ENCODE results near the gene AARSD1. TPM values are rescaled to one million over a fixed set of nuclear protein-coding genes. Genes with fewer than 3 reads are reported as not detected.

AARSD1 gene
- total and polyA plus RNA-seq, 2 donors (not counting 1 experiment from before 2014, with no cell fraction given) = 17.7 to 37.3 TPM

DNA sequence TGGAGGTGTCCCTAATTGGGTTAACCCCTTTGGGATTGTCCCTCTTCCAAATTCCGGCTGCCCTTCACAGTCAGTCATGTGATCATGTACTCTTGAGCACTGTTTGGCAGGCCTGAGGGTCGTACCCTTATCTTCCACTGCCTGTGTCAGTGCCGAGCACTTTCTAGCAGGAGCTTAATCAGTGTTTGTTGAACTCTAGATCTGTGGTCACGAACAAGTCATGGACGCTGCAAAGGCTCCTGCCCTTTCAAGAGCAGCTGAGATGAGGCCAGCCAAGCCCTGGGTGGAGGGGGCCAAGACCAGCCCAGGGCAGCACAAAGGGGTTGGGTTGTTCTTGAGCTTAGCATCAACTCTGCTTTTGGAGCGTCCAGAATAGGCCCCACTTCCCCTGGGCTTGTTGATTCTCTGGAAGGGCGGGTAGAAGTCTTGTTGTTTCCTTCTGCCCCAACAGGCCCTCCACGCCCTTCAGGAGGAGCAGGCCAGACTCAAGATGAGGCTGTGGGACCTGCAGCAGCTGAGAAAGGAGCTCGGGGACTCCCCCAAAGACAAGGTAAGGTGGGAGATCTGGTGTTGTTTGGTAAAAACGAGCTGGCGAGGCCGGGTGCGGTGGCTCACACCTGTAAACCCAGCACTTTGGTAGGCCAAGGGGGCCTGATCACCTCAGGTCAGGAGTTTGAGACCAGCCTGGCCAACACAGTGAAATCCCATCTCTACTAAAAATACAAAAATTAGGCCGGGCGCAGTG, 47.6 kb upstream of the AARSD1 start:
- Histone ChIP-seq H3K4me1 (ENCODE audit: control insufficient read depth, extremely low read depth, insufficient read depth, low read length) (no peaks in the 10 kb centered on the region), H2AFZ (ENCODE audit: low read length) (no peak overlapping the region), H3K9ac (ENCODE audit: insufficient read depth, low read length) (no peak overlapping the region), H3K36me3 (ENCODE audit: control insufficient read depth, insufficient read depth, low read length) (peaks cover 10% of the 10 kb centered on the region), H4K20me1 (ENCODE audit: control insufficient read depth, extremely low read depth, insufficient read depth, low read length) (no peaks in the 10 kb centered on the region), H3K27me3 (ENCODE audit: control insufficient read depth, insufficient read depth, low read length) (no peaks in the 10 kb centered on the region), H3K4me2 (ENCODE audit: extremely low read depth, insufficient read depth, low read length) (no peak overlapping the region), H3K27ac (ENCODE audit: insufficient read depth, low read length) (no peak overlapping the region), H3K79me2 (ENCODE audit: control insufficient read depth, insufficient read depth, low read length) (no peaks in the 10 kb centered on the region), H3K9me3 (ENCODE audit: control insufficient read depth, insufficient read depth, low read depth, low read length) (no peaks in the 10 kb centered on the region), H3K4me3 (replicated peaks in 1 of 4; ENCODE audit: control extremely low read depth in 1 of 4, insufficient read depth in 1 of 4, low read depth in 3 of 4, low read length in 4 of 4) (no peak overlapping the region)
- TF ChIP-seq EZH2 (IDR thresholded peaks at IDR 0.05; ENCODE audit: low read length, missing control alignments) = no peak
- TF ChIP-seq, protein P1, sequence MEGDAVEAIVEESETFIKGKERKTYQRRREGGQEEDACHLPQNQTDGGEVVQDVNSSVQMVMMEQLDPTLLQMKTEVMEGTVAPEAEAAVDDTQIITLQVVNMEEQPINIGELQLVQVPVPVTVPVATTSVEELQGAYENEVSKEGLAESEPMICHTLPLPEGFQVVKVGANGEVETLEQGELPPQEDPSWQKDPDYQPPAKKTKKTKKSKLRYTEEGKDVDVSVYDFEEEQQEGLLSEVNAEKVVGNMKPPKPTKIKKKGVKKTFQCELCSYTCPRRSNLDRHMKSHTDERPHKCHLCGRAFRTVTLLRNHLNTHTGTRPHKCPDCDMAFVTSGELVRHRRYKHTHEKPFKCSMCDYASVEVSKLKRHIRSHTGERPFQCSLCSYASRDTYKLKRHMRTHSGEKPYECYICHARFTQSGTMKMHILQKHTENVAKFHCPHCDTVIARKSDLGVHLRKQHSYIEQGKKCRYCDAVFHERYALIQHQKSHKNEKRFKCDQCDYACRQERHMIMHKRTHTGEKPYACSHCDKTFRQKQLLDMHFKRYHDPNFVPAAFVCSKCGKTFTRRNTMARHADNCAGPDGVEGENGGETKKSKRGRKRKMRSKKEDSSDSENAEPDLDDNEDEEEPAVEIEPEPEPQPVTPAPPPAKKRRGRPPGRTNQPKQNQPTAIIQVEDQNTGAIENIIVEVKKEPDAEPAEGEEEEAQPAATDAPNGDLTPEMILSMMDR (conservative IDR thresholded peaks at IDR 0.05 in 1 of 2, IDR thresholded peaks at IDR 0.05 in 1 of 2; ENCODE audit: low read depth in 1 of 2, low read length in 2 of 2) = no peak
- no peak for DNase-seq (ENCODE audit: low read depth in 2 of 2)

DNA sequence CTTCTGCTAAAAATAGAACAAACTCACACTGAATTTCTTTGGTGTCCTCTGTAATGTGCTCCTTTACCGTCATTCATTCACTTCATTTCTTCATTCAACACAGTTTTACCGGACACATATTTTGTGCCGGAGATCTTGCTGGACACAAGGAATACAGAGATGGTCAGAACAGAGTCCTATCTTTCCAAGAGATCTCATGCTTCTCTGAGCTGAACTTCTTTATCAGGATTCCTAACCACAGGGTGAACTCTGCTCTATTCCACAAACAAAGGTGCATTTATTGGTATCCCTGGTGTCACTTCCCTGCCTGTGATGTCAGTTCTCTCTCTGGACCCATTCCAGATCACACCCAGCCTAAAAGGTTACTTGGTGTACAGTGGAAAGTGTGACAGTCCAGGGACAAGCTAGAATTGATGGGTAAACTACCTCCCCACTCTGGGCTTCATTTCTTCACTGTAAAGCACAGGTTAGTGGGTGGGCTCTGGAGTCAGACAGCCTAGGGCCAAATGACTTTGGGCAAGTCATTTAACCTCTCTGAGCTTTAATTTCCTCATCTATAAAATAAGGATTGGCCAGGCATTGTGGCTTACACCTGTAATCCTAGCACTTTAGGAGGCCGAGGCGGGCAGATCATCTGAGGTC, 46.5 kb upstream of the AARSD1 start:
- no peak overlapping the region for H3K27ac ChIP-seq (ENCODE audit: insufficient read depth, low read length)
- H3K4me1 ChIP-seq (ENCODE audit: control insufficient read depth, extremely low read depth, insufficient read depth, low read length) = no peaks in the 10 kb centered on the region
- TF ChIP-seq EZH2 (IDR thresholded peaks at IDR 0.05; ENCODE audit: low read length, missing control alignments) = no peak
- TF ChIP-seq, protein P1 (conservative IDR thresholded peaks at IDR 0.05 in 1 of 2, IDR thresholded peaks at IDR 0.05 in 1 of 2; ENCODE audit: low read depth in 1 of 2, low read length in 2 of 2) = no peak
- no peak overlapping the region for H3K9ac ChIP-seq (ENCODE audit: insufficient read depth, low read length)
- H4K20me1 ChIP-seq (ENCODE audit: control insufficient read depth, extremely low read depth, insufficient read depth, low read length) = no peaks in the 10 kb centered on the region
- no peak for DNase-seq (ENCODE audit: low read depth in 2 of 2)
- H3K4me2 ChIP-seq (ENCODE audit: extremely low read depth, insufficient read depth, low read length) = no peak overlapping the region
- no peak overlapping the region for H2AFZ ChIP-seq (ENCODE audit: low read length)
- H3K9me3 ChIP-seq (ENCODE audit: control insufficient read depth, insufficient read depth, low read depth, low read length) = no peaks in the 10 kb centered on the region
- no peaks in the 10 kb centered on the region for H3K27me3 ChIP-seq (ENCODE audit: control insufficient read depth, insufficient read depth, low read length)
- no peak overlapping the region for H3K4me3 ChIP-seq (replicated peaks in 1 of 4; ENCODE audit: control extremely low read depth in 1 of 4, insufficient read depth in 1 of 4, low read depth in 3 of 4, low read length in 4 of 4)
- no peaks in the 10 kb centered on the region for H3K79me2 ChIP-seq (ENCODE audit: control insufficient read depth, insufficient read depth, low read length)
- peaks cover 8% of the 10 kb centered on the region for H3K36me3 ChIP-seq (ENCODE audit: control insufficient read depth, insufficient read depth, low read length)

DNA sequence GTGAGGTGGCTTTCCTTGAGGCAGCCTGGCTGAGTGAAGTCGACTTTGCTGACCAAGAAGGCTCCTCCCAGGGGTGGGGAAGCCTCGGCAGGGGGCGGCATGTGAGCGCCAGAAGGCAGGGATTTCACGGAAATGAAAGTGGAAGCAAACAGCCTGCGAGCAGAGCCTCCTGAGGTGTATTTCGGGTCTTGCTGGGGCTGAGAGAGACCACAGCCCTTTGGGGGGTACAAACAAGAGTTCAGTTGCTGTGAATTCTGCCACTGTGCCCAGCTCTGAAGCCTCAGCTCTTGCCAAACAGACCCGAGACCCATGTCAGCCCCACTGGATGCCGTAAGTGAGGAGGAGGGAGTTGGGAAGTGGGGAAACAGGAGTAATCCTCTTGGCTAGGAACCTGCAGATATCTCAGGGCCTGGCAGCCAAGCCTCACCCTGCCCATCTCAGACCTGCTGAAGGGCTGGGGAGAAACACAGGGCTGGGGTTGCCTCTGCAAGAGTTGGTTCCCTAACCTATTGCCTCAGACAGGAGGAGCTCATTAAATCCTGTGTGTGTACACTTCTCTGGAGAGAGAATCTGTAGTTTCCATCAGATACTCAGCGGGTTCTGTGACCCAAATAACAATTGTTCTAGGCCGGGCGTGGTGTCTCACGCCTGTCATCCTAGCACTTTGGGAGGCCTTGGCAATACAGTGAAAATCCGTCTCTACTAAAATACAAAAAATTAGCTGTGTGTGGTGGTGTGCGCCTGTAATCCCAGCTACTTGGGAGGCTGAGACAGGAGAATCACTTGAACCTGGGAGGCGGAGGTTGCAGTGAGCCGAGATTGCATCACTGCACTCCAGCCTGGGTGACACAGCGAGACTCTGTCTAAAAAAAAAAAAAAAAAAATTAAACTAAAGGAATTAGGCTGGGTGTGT, 42.6 kb upstream of the AARSD1 start, which contains the start of gene IFI35:
Gene IFI35 (plus strand): TSS at position 146 of the 913 bp plus-strand sequence. CDS start 164 bp downstream, at position 310.
- H3K4me1 ChIP-seq (ENCODE audit: control insufficient read depth, extremely low read depth, insufficient read depth, low read length) = no peaks in the 10 kb centered on the region
- peaks cover 6% of the 10 kb centered on the region for H3K36me3 ChIP-seq (ENCODE audit: control insufficient read depth, insufficient read depth, low read length)
- peak within 1 kb of the TSS; percentile 71 to 94 (median 84) for H3K4me3 ChIP-seq (replicated peaks in 1 of 4; ENCODE audit: control extremely low read depth in 1 of 4, insufficient read depth in 1 of 4, low read depth in 3 of 4, low read length in 4 of 4)
- no peaks in the 10 kb centered on the region for H3K9me3 ChIP-seq (ENCODE audit: control insufficient read depth, insufficient read depth, low read depth, low read length)
- H3K27me3 ChIP-seq (ENCODE audit: control insufficient read depth, insufficient read depth, low read length) = no peaks in the 10 kb centered on the region
- H4K20me1 ChIP-seq (ENCODE audit: control insufficient read depth, extremely low read depth, insufficient read depth, low read length) = no peaks in the 10 kb centered on the region
- peak within 1 kb of the TSS; percentile 77 for H2AFZ ChIP-seq (ENCODE audit: low read length)
- peaks cover 3% of the 10 kb centered on the region for H3K79me2 ChIP-seq (ENCODE audit: control insufficient read depth, insufficient read depth, low read length)
- peak within 1 kb of the TSS; percentile 97 for H3K4me2 ChIP-seq (ENCODE audit: extremely low read depth, insufficient read depth, low read length)
- no peak for TF ChIP-seq EZH2 (IDR thresholded peaks at IDR 0.05; ENCODE audit: low read length, missing control alignments)
- TF ChIP-seq, protein P1 (conservative IDR thresholded peaks at IDR 0.05 in 1 of 2, IDR thresholded peaks at IDR 0.05 in 1 of 2; ENCODE audit: low read depth in 1 of 2, low read length in 2 of 2) = peak in 1 of 2 donors; percentile 27
- H3K9ac ChIP-seq (ENCODE audit: insufficient read depth, low read length) = peak within 1 kb of the TSS; percentile 81
- DNase-seq (ENCODE audit: low read depth in 2 of 2) = peak; percentile 83 to 85
- peak within 1 kb of the TSS; percentile 92 for H3K27ac ChIP-seq (ENCODE audit: insufficient read depth, low read length)

All from fibroblast of lung (primary cell).